Upper lobe of left lung (tissue), 4 donors: ENCODE data around the gene VOPP1.

ENCODE experiments used
- EP300 ChIP-seq, 4 donors: sonication (generic); formaldehyde crosslinking; IDR thresholded peaks; one replicate each; pipeline ENCODE4 v1.5.1; 2017; ENCODE audit warnings: antibody characterized with exemption in 4 of 4, control low read depth in 2 of 4
- POLR2A ChIP-seq, 4 donors: fragments of 450-650 bp; IDR thresholded peaks; one replicate each; pipeline ENCODE4 v1.5.1; 2016 to 2017; ENCODE audit warnings: antibody characterized with exemption in 4 of 4, mild to moderate bottlenecking in 2 of 4
- POLR2AphosphoS5 ChIP-seq, 2 donors: sonication (generic); formaldehyde crosslinking; IDR thresholded peaks; one replicate each; pipeline ENCODE4 v1.5.1; 2017; ENCODE audit warnings: antibody characterized with exemption in 2 of 2
- TF ChIP-seq, protein P1 (sequence below), 6 experiments: fragments of 450-650 bp in 4 of 6; fragments of 200-600 bp in 2 of 6; sonication (generic) in 2 of 6; IDR thresholded peaks; one replicate each; pipeline ENCODE4 v1.5.1; 2016 to 2019; ENCODE audit warnings: antibody characterized with exemption in 6 of 6

GRCh38 chr7:55481155-55481554 is 91.1 kb downstream of the VOPP1 start:
- TF ChIP-seq, protein P1, sequence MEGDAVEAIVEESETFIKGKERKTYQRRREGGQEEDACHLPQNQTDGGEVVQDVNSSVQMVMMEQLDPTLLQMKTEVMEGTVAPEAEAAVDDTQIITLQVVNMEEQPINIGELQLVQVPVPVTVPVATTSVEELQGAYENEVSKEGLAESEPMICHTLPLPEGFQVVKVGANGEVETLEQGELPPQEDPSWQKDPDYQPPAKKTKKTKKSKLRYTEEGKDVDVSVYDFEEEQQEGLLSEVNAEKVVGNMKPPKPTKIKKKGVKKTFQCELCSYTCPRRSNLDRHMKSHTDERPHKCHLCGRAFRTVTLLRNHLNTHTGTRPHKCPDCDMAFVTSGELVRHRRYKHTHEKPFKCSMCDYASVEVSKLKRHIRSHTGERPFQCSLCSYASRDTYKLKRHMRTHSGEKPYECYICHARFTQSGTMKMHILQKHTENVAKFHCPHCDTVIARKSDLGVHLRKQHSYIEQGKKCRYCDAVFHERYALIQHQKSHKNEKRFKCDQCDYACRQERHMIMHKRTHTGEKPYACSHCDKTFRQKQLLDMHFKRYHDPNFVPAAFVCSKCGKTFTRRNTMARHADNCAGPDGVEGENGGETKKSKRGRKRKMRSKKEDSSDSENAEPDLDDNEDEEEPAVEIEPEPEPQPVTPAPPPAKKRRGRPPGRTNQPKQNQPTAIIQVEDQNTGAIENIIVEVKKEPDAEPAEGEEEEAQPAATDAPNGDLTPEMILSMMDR (IDR thresholded peaks at IDR 0.05): no peak
- TF ChIP-seq EP300 (IDR thresholded peaks at IDR 0.05): no peak
- no peak for TF ChIP-seq POLR2AphosphoS5 (IDR thresholded peaks at IDR 0.05)
- no peak for TF ChIP-seq POLR2A (IDR thresholded peaks at IDR 0.05)
